ENCODE measurements around the gene IFIH1.

GRCh38 chr2:162315938-162316337, 2.5 kb downstream of the IFIH1 start:
- TF ChIP-seq CTCF (IDR thresholded peaks at IDR 0.05) (no peak), EP300 (IDR thresholded peaks at IDR 0.05) (no peak)
